HG03460 (cell line): ENCODE results near the gene PPP6R2.

Source experiments
- ATAC-seq: cut with Tn5 transposase; IDR thresholded peaks from one replicate; pipeline ENCODE4 v1.9.1; 2021; ENCODE audit not compliant: unreplicated experiment

Gene PPP6R2

GRCh38 chr22:50482107-50483074 lies 139.3 kb downstream of the PPP6R2 start:
- ATAC-seq, result no peak

GRCh38 chr22:50483106-50483505 lies 140.0 kb downstream of the PPP6R2 start:
- ATAC-seq, result no peak

GRCh38 chr22:50483556-50483955 lies 140.4 kb downstream of the PPP6R2 start:
- ATAC-seq, result no peak

GRCh38 chr22:50483977-50484853 lies 141.1 kb downstream of the PPP6R2 start:
- ATAC-seq, result no peak

GRCh38 chr22:50485221-50486131 lies 142.3 kb downstream of the PPP6R2 start:
- no peak for ATAC-seq

GRCh38 chr22:50486561-50487289 lies 143.6 kb downstream of the PPP6R2 start, which contains the start of gene MIOX:
MIOX (plus strand) TSS chr22:50486859; CDS start chr22:50486898, 39 bp downstream.
- no peak for ATAC-seq

GRCh38 chr22:50487290-50488005 lies 144.3 kb downstream of the PPP6R2 start:
- ATAC-seq, result no peak

- ATAC-seq, result no peak
Observed at GRCh38 chr22:50488006-50488677, 145.0 kb downstream of the PPP6R2 start.

- no peak for ATAC-seq
Observed at GRCh38 chr22:50488886-50489285, 145.8 kb downstream of the PPP6R2 start.

- no peak for ATAC-seq
Observed at GRCh38 chr22:50489363-50490243, 146.5 kb downstream of the PPP6R2 start.

- no peak for ATAC-seq
Observed at GRCh38 chr22:50490531-50491308, 147.6 kb downstream of the PPP6R2 start.
